SK-N-SH (cell line): ENCODE measurements around the gene PMF1. TPM values are rescaled to one million over a fixed set of nuclear protein-coding genes. Genes with fewer than 3 reads are reported as not detected.
A peak's percentile ranks its signal among the peaks of the same experiment; 100 is the strongest.

Experiments
- CTCF ChIA-PET: fragments of 300-600, 350-600 bp; formaldehyde crosslinking; extraction: SDS; loops from one replicate; lab custom pipeline; 2021; lab: Yijun Ruan, JAX
- POLR2A ChIA-PET: fragments of 350-600 bp; sonication (Branson Sonifier 250); formaldehyde crosslinking; extraction: SDS; loops from one replicate; lab custom pipeline; 2020; ENCODE audit warnings: antibody characterized with exemption, inconsistent platforms; lab: Yijun Ruan, JAX
- DNase-seq: peaks from one replicate; pipeline ENCODE4 v3.0.0; 2012
- H2AFZ ChIP-seq: fragments of 200-600 bp; sonication (generic); 2 replicates; pipeline ENCODE4 v1.8.1; 2016; ENCODE audit warnings: antibody characterized with exemption, mild to moderate bottlenecking, low read depth
- H3F3A ChIP-seq: fragments of 200-600 bp; sonication (generic); replicated peaks from 2 replicates; pipeline ENCODE3; 2016; ENCODE audit warnings: antibody characterized with exemption, mild to moderate bottlenecking; ENCODE audit not compliant: insufficient read depth
- H3K27ac ChIP-seq, 2 experiments: fragments of 200-500 bp in 1 of 2; fragments of 200-600 bp in 1 of 2; sonication (Bioruptor generic) in 1 of 2; sonication (generic), shearing (Covaris generic) in 1 of 2; 2 replicates each; pipeline versions ENCODE4 v1.5.1 to v1.6.1; 2014 to 2016; ENCODE audit warnings: low read depth in 2 of 2, inconsistent platforms in 1 of 2, low read length in 1 of 2, mild to moderate bottlenecking in 1 of 2, mixed read lengths in 1 of 2
- H3K27me3 ChIP-seq: fragments of 200-600 bp; sonication (generic), shearing (Covaris generic); 2 replicates; pipeline ENCODE4 v1.6.1; 2016; ENCODE audit warnings: mixed run types; ENCODE audit not compliant: insufficient read depth
- H3K36me3 ChIP-seq, 2 experiments: fragments of 200-500 bp in 1 of 2; fragments of 200-600 bp in 1 of 2; sonication (Bioruptor generic) in 1 of 2; sonication (generic) in 1 of 2; replicated peaks in 1 of 2; 2 replicates each; pipeline versions ENCODE3 to v1.5.1; 2014 to 2016; ENCODE audit warnings: low read length in 1 of 2, mild to moderate bottlenecking in 1 of 2; ENCODE audit not compliant: insufficient read depth in 2 of 2, control insufficient read depth in 1 of 2
- H3K4me1 ChIP-seq, 2 experiments: fragments of 200-500 bp in 1 of 2; fragments of 200-600 bp in 1 of 2; sonication (Bioruptor generic) in 1 of 2; sonication (generic), shearing (Covaris generic) in 1 of 2; 2 replicates each; pipeline versions ENCODE4 v1.5.1 to v1.6.1; 2014 to 2016; ENCODE audit warnings: low read depth in 1 of 2, low read length in 1 of 2, mixed run types in 1 of 2; ENCODE audit not compliant: insufficient read depth in 2 of 2, control insufficient read depth in 1 of 2
- H3K4me2 ChIP-seq: fragments of 200-600 bp; sonication (generic), shearing (Covaris generic); 2 replicates; pipeline ENCODE4 v1.6.1; 2017; ENCODE audit warnings: mixed run types
- H3K4me3 ChIP-seq, 2 experiments: fragments of 200-500 bp in 1 of 2; fragments of 200-600 bp in 1 of 2; sonication (Bioruptor generic) in 1 of 2; sonication (generic), shearing (Covaris generic) in 1 of 2; 2 replicates each; pipeline versions ENCODE4 v1.5.1 to v1.8.1; 2014 to 2016; ENCODE audit warnings: low read depth in 2 of 2, inconsistent platforms in 1 of 2, low read length in 1 of 2, mild to moderate bottlenecking in 1 of 2, mixed read lengths in 1 of 2, moderate library complexity in 1 of 2
- H3K79me2 ChIP-seq: fragments of 200-600 bp; sonication (generic); 2 replicates; pipeline ENCODE4 v1.8.1; 2017; ENCODE audit warnings: mild to moderate bottlenecking; ENCODE audit not compliant: insufficient read depth
- H3K9ac ChIP-seq: fragments of 200-600 bp; sonication (generic); 2 replicates; pipeline ENCODE4 v1.6.1; 2017; ENCODE audit warnings: mixed run types
- H3K9me2 ChIP-seq: fragments of 200-600 bp; sonication (generic); 2 replicates; pipeline ENCODE4 v1.6.1; 2017; ENCODE audit warnings: mixed run types
- H3K9me3 ChIP-seq: fragments of 200-600 bp; sonication (generic); 2 replicates; pipeline ENCODE4 v1.6.1; 2017; ENCODE audit warnings: mixed run types, mild to moderate bottlenecking, moderate library complexity
- H4K20me1 ChIP-seq: fragments of 200-600 bp; sonication (generic); 2 replicates; pipeline ENCODE4 v1.6.1; 2017; ENCODE audit warnings: mild to moderate bottlenecking, mixed run types; ENCODE audit not compliant: insufficient read depth
- CHD2 ChIP-seq: fragments of 150-350 bp; IDR thresholded peaks from 2 replicates; pipeline ENCODE4 v1.6.1; 2018; ENCODE audit warnings: low read length; ENCODE audit not compliant: partially characterized antibody
- ELF1 ChIP-seq: IDR thresholded peaks from 2 replicates; pipeline ENCODE4 v1.4.0; 2012
- EP300 ChIP-seq, 2 experiments: IDR thresholded peaks; 2 replicates each; pipeline versions ENCODE4 v1.4.0 to v1.6.1; 2012; ENCODE audit warnings: borderline replicate concordance in 1 of 2, low read depth in 1 of 2, low read length in 1 of 2
- EZH2phosphoT487 ChIP-seq: fragments of 200-600 bp; sonication (generic); IDR thresholded peaks from 2 replicates; pipeline ENCODE4 v1.6.1; 2017; ENCODE audit warnings: low read depth, mixed run types, mild to moderate bottlenecking, antibody characterized with exemption, moderate library complexity, borderline replicate concordance
- FOSL2 ChIP-seq: IDR thresholded peaks from 2 replicates; pipeline ENCODE4 v1.4.0; 2012; ENCODE audit warnings: low read depth, mild to moderate bottlenecking, moderate library complexity, borderline replicate concordance
- FOXJ3 ChIP-seq: sonication (generic); formaldehyde crosslinking; IDR thresholded peaks from 2 replicates; pipeline ENCODE4 v1.5.1; 2020; ENCODE audit warnings: mild to moderate bottlenecking, missing genetic modification reagents
- FOXM1 ChIP-seq: IDR thresholded peaks from 2 replicates; pipeline ENCODE4 v1.4.0; 2012; ENCODE audit warnings: low read depth, mild to moderate bottlenecking
- GABPA ChIP-seq: IDR thresholded peaks from 2 replicates; pipeline ENCODE4 v1.4.0; 2012; ENCODE audit warnings: low read depth, mild to moderate bottlenecking
- GATA2 ChIP-seq: sonication (generic); formaldehyde crosslinking; IDR thresholded peaks from 2 replicates; pipeline ENCODE4 v1.5.0; 2020; ENCODE audit warnings: mild to moderate bottlenecking, missing genetic modification reagents
- JUND ChIP-seq: IDR thresholded peaks from 2 replicates; pipeline ENCODE4 v1.4.0; 2012
- MEF2A ChIP-seq: IDR thresholded peaks from 2 replicates; pipeline ENCODE4 v1.4.0; 2012; ENCODE audit warnings: low read depth, borderline replicate concordance
- MXI1 ChIP-seq: IDR thresholded peaks from 2 replicates; pipeline ENCODE4 v1.6.1; 2012; ENCODE audit warnings: mild to moderate bottlenecking, low read depth, low read length, improper control_type of control experiment
- NFIC ChIP-seq: IDR thresholded peaks from 2 replicates; pipeline ENCODE4 v1.4.0; 2012; ENCODE audit warnings: borderline replicate concordance
- NRF1 ChIP-seq: IDR thresholded peaks from 2 replicates; pipeline ENCODE4 v1.6.1; 2012; ENCODE audit warnings: low read depth, mild to moderate bottlenecking, low read length
- POLR2AphosphoS5 ChIP-seq: IDR thresholded peaks from 2 replicates; pipeline ENCODE4 v1.6.1; 2012; ENCODE audit warnings: low read depth, low read length
- RAD21 ChIP-seq: IDR thresholded peaks from 2 replicates; pipeline ENCODE4 v1.6.1; 2012; ENCODE audit warnings: mild to moderate bottlenecking, low read length
- RCOR1 ChIP-seq: fragments of 150-350 bp; IDR thresholded peaks from 2 replicates; pipeline ENCODE4 v1.6.1; 2017; ENCODE audit warnings: antibody characterized with exemption, low read length
- RFX5 ChIP-seq: IDR thresholded peaks from 2 replicates; pipeline ENCODE4 v1.6.1; 2012; ENCODE audit warnings: mild to moderate bottlenecking, improper control_type of control experiment, low read length
- RXRA ChIP-seq: IDR thresholded peaks from 2 replicates; pipeline ENCODE4 v1.4.0; 2012; ENCODE audit warnings: low read depth, mild to moderate bottlenecking, borderline replicate concordance
- SMC3 ChIP-seq: IDR thresholded peaks from 2 replicates; pipeline ENCODE4 v1.6.1; 2012; ENCODE audit warnings: low read depth, low read length, improper control_type of control experiment
- TAF1 ChIP-seq: IDR thresholded peaks from 2 replicates; pipeline ENCODE4 v1.6.1; 2012; ENCODE audit warnings: low read depth, mild to moderate bottlenecking, low read length, moderate library complexity, borderline replicate concordance
- TCF12 ChIP-seq: IDR thresholded peaks from 2 replicates; pipeline ENCODE4 v1.4.0; 2012
- TEAD4 ChIP-seq: IDR thresholded peaks from 2 replicates; pipeline ENCODE4 v1.4.0; 2012; ENCODE audit warnings: mild to moderate bottlenecking, borderline replicate concordance; ENCODE audit not compliant: insufficient read depth
- YY1 ChIP-seq: IDR thresholded peaks from 2 replicates; pipeline ENCODE4 v1.4.0; 2012; ENCODE audit warnings: low read depth, mild to moderate bottlenecking
- WGBS: methylation state at CpG from one replicate; pipeline ENCODE4 v1.1.6; 2017; ENCODE audit warnings: low lambda C conversion rate; 5-methylcytosine and 5-hydroxymethylcytosine counted together
- polyA plus RNA-seq, 3 experiments: library from polyadenylated mRNA; depleted of rRNA; stranded (reverse); fragments of >200 nt; gene quantifications; 2 replicates each; pipeline ENCODE4 v1.2.3, GENCODE V29; 2012
- TF ChIP-seq, protein P1 (sequence below): IDR thresholded peaks from 2 replicates; pipeline ENCODE4 v1.4.0; 2012; ENCODE audit warnings: low read depth, borderline replicate concordance
- TF ChIP-seq, protein P2 (sequence below): IDR thresholded peaks from 2 replicates; pipeline ENCODE4; 2012
- TF ChIP-seq, protein P3 (sequence below): fragments of 200-600 bp; sonication (generic); IDR thresholded peaks from 2 replicates; pipeline ENCODE4 v1.6.1; 2017; ENCODE audit warnings: antibody characterized with exemption, mild to moderate bottlenecking, moderate library complexity
- TF ChIP-seq, protein P4 (sequence below): fragments of 150-350 bp; IDR thresholded peaks from 2 replicates; pipeline ENCODE4 v1.6.1; 2017; ENCODE audit warnings: antibody characterized with exemption, low read length, low read depth, borderline replicate concordance

Gene PMF1, protein sequence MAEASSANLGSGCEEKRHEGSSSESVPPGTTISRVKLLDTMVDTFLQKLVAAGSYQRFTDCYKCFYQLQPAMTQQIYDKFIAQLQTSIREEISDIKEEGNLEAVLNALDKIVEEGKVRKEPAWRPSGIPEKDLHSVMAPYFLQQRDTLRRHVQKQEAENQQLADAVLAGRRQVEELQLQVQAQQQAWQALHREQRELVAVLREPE
- polyA plus RNA-seq (2012; rRNA removed): 72.5 and 89.5 TPM in 2 replicates
- 60.3 and 74.6 TPM in 2 replicates for polyA plus RNA-seq (2012; cell fraction: cytosol; rRNA removed)
- 66.4 and 78.0 TPM in 2 replicates for polyA plus RNA-seq (2012; cell fraction: nucleus; rRNA removed)

DNA sequence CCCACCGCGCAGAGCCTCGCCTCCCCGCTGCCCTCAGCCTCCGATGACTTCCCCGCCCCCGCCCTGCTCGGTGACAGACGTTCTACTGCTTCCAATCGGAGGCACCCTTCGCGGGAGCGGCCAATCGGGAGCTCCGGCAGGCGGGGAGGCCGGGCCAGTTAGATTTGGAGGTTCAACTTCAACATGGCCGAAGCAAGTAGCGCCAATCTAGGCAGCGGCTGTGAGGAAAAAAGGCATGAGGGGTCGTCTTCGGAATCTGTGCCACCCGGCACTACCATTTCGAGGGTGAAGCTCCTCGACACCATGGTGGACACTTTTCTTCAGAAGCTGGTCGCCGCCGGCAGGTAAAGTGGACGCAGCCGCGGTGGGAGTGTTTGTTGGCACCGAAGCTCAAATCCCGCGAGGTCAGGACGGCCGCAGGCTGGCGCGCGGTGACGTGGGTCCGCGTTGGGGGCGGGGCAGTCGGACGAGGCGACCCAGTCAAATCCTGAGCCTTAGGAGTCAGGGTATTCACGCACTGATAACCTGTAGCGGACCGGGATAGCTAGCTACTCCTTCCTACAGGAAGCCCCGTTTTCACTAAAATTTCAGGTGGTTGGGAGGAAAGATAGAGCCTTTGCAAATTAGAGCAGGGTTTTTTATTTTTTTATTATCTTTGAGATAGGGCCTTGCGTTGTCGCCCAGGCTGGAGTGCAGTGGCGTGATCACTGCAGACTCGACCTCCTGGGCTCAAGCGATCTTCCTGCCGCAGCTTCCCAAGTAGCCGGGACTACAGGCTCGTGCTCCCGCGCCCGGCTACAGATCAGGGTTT, at the start of gene PMF1:
Gene PMF1 (plus strand): TSS at position 175 of the 811 bp plus-strand sequence. CDS start 9 bp downstream, at position 184.
- H3K4me2 ChIP-seq: peak within 1 kb of the TSS; percentile 92
- H2AFZ ChIP-seq: peak within 1 kb of the TSS; percentile 76
- H3K4me1 ChIP-seq: peaks cover 7 to 8% of the 10 kb centered on the region in 2 experiments; a peak in 2 of 4 replicates
- WGBS: 1% methylated on average over 27 of the region's 61 CpGs
- H4K20me1 ChIP-seq: no peaks in the 10 kb centered on the region
- H3K9me3 ChIP-seq: no peaks in the 10 kb centered on the region
- peak within 1 kb of the TSS; percentile 85 for H3K9ac ChIP-seq
- no peaks in the 10 kb centered on the region for H3K27me3 ChIP-seq
- peak; percentile 98 for DNase-seq
- ChIA-PET CTCF (interaction anchor here (0.7 to 3.6 kb wide), 22 partner anchors 8 to 206 kb away, joined by 3 to 44 read pairs (median 4); partner anchors contain the start of gene SLC25A44), POLR2A (interaction anchor here (0.6 to 1.9 kb wide), 17 partner anchors 9 to 355 kb away, joined by 3 to 17 read pairs (median 4); partner anchors contain the start of genes CCT3, SLC25A44, SMG5 and TSACC)
- H3K36me3 ChIP-seq: peaks cover 15 to 34% of the 10 kb centered on the region in 2 experiments
- H3K79me2 ChIP-seq: peaks cover 20% of the 10 kb centered on the region
- H3K27ac ChIP-seq: peak within 1 kb of the TSS; percentile 94 to 97
- peak within 1 kb of the TSS; percentile 67 to 70 for H3K4me3 ChIP-seq
- no peaks in the 10 kb centered on the region for H3K9me2 ChIP-seq
- peaks cover 33% of the 10 kb centered on the region for H3F3A ChIP-seq
- TF ChIP-seq MXI1 (peak; percentile 61), ELF1 (0 out of 2 replicates have a peak, but pooled peaks have one; percentile 24), CHD2 (peak; percentile 99), RXRA (no peak), FOXJ3 (CRISPR knock-in tag) (no peak), MEF2A (no peak), EP300 (IDR thresholded peaks at IDR 0.05; ENCODE audit: borderline replicate concordance in 1 of 2, low read depth in 1 of 2, low read length in 1 of 2) (0 out of 4 replicates have a peak, but pooled peaks of 1 of the 2 experiments have one; percentile 13), YY1 (peak; percentile 95), TCF12 (peak; percentile 18; the same call in 1 of the 2 replicates), NFIC (peak; percentile 16; the same call in 1 of the 2 replicates), GATA2 (CRISPR knock-in tag) (no peak), TEAD4 (no peak), JUND (no peak), FOSL2 (no peak), RFX5 (peak; percentile 58; the same call in 1 of the 2 replicates), POLR2AphosphoS5 (peak; percentile 95), EZH2phosphoT487 (no peak), SMC3 (no peak), GABPA (no peak), RAD21 (no peak), NRF1 (no peak), FOXM1 (no peak), RCOR1 (no peak), TAF1 (peak; percentile 86)
- TF ChIP-seq, protein P1, sequence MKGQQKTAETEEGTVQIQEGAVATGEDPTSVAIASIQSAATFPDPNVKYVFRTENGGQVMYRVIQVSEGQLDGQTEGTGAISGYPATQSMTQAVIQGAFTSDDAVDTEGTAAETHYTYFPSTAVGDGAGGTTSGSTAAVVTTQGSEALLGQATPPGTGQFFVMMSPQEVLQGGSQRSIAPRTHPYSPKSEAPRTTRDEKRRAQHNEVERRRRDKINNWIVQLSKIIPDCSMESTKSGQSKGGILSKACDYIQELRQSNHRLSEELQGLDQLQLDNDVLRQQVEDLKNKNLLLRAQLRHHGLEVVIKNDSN: no peak
- TF ChIP-seq, protein P2, sequence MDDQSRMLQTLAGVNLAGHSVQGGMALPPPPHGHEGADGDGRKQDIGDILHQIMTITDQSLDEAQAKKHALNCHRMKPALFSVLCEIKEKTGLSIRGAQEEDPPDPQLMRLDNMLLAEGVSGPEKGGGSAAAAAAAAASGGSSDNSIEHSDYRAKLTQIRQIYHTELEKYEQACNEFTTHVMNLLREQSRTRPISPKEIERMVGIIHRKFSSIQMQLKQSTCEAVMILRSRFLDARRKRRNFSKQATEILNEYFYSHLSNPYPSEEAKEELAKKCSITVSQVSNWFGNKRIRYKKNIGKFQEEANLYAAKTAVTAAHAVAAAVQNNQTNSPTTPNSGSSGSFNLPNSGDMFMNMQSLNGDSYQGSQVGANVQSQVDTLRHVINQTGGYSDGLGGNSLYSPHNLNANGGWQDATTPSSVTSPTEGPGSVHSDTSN: peak; percentile 98
- TF ChIP-seq, protein P3, sequence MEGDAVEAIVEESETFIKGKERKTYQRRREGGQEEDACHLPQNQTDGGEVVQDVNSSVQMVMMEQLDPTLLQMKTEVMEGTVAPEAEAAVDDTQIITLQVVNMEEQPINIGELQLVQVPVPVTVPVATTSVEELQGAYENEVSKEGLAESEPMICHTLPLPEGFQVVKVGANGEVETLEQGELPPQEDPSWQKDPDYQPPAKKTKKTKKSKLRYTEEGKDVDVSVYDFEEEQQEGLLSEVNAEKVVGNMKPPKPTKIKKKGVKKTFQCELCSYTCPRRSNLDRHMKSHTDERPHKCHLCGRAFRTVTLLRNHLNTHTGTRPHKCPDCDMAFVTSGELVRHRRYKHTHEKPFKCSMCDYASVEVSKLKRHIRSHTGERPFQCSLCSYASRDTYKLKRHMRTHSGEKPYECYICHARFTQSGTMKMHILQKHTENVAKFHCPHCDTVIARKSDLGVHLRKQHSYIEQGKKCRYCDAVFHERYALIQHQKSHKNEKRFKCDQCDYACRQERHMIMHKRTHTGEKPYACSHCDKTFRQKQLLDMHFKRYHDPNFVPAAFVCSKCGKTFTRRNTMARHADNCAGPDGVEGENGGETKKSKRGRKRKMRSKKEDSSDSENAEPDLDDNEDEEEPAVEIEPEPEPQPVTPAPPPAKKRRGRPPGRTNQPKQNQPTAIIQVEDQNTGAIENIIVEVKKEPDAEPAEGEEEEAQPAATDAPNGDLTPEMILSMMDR: no peak
- TF ChIP-seq, protein P4, sequence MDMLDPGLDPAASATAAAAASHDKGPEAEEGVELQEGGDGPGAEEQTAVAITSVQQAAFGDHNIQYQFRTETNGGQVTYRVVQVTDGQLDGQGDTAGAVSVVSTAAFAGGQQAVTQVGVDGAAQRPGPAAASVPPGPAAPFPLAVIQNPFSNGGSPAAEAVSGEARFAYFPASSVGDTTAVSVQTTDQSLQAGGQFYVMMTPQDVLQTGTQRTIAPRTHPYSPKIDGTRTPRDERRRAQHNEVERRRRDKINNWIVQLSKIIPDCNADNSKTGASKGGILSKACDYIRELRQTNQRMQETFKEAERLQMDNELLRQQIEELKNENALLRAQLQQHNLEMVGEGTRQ: no peak
